H9 (cell line): ENCODE results near the gene CHMP6. TPM values are rescaled to one million over a fixed set of nuclear protein-coding genes. Genes with fewer than 3 reads are reported as not detected.

Source experiments
- DNase-seq: peaks from one replicate; pipeline ENCODE4 v3.0.0-alpha.2; 2017
- H2AFZ ChIP-seq: one replicate; pipeline ENCODE4 v1.6.1; 2013; ENCODE audit warnings: mild to moderate bottlenecking, low read length, control low read depth, moderate library complexity
- H2AK5ac ChIP-seq: 2 replicates; pipeline ENCODE4 v1.6.1; 2013; ENCODE audit warnings: low read length, control low read depth, mixed read lengths; ENCODE audit not compliant: insufficient read length
- H2BK120ac ChIP-seq: one replicate; pipeline ENCODE4 v1.6.1; 2013; ENCODE audit warnings: low read depth, mild to moderate bottlenecking, low read length, control low read depth, inconsistent platforms; ENCODE audit not compliant: poor library complexity, severe bottlenecking
- H2BK12ac ChIP-seq: 2 replicates; pipeline ENCODE4 v1.6.1; 2013; ENCODE audit warnings: low read length, control low read depth, mixed read lengths, low read depth; ENCODE audit not compliant: insufficient read length
- H2BK15ac ChIP-seq: 2 replicates; pipeline ENCODE4 v1.6.1; 2013; ENCODE audit warnings: low read depth, low read length, control low read depth
- H2BK20ac ChIP-seq: one replicate; pipeline ENCODE4 v1.6.1; 2013; ENCODE audit warnings: low read depth, mild to moderate bottlenecking, low read length, control low read depth, inconsistent platforms; ENCODE audit not compliant: poor library complexity, severe bottlenecking
- H2BK5ac ChIP-seq: 2 replicates; pipeline ENCODE4 v1.6.1; 2013; ENCODE audit warnings: low read length, control low read depth, mixed read lengths; ENCODE audit not compliant: insufficient read length
- H3K14ac ChIP-seq: 2 replicates; pipeline ENCODE4 v1.6.1; 2013; ENCODE audit warnings: low read length, control low read depth; ENCODE audit not compliant: insufficient read depth
- H3K18ac ChIP-seq: 2 replicates; pipeline ENCODE4 v1.6.1; 2013; ENCODE audit warnings: low read depth, mild to moderate bottlenecking, mixed read lengths, low read length, control low read depth; ENCODE audit not compliant: insufficient read length
- H3K23ac ChIP-seq: 2 replicates; pipeline ENCODE4 v1.6.1; 2013; ENCODE audit warnings: low read length, control low read depth, mixed read lengths, low read depth; ENCODE audit not compliant: insufficient read length
- H3K23me2 ChIP-seq: 2 replicates; pipeline ENCODE4 v1.6.1; 2013; ENCODE audit warnings: low read depth, mild to moderate bottlenecking, mixed read lengths, low read length, control low read depth; ENCODE audit not compliant: insufficient read length, poor library complexity, severe bottlenecking
- H3K27ac ChIP-seq: 2 replicates; pipeline ENCODE4 v1.5.1; 2013; ENCODE audit warnings: low read length, control low read depth, mixed read lengths, low read depth; ENCODE audit not compliant: insufficient read length
- H3K27me3 ChIP-seq: 2 replicates; pipeline ENCODE4 v1.6.1; 2013; ENCODE audit warnings: low read length, control low read depth, inconsistent platforms; ENCODE audit not compliant: insufficient read depth
- H3K4ac ChIP-seq: 2 replicates; pipeline ENCODE4 v1.6.1; 2013; ENCODE audit warnings: low read depth, mild to moderate bottlenecking, control low read depth, inconsistent platforms, low read length, moderate library complexity
- H3K4me1 ChIP-seq: 2 replicates; pipeline ENCODE4 v1.6.1; 2013; ENCODE audit warnings: low read length, control low read depth, inconsistent platforms; ENCODE audit not compliant: insufficient read depth
- H3K4me2 ChIP-seq: 2 replicates; pipeline ENCODE4 v1.6.1; 2013; ENCODE audit warnings: low read length, control low read depth, mixed read lengths; ENCODE audit not compliant: insufficient read length, insufficient read depth
- H3K56ac ChIP-seq: 2 replicates; pipeline ENCODE4 v1.6.1; 2013; ENCODE audit warnings: low read depth, mild to moderate bottlenecking, mixed read lengths, low read length, control low read depth; ENCODE audit not compliant: insufficient read length
- H3K79me1 ChIP-seq: 2 replicates; pipeline ENCODE4 v1.6.1; 2013; ENCODE audit warnings: low read depth, mild to moderate bottlenecking, moderate library complexity, low read length, control low read depth, inconsistent platforms; ENCODE audit not compliant: insufficient read depth, poor library complexity, severe bottlenecking
- H3K79me2 ChIP-seq: 2 replicates; pipeline ENCODE4 v1.6.1; 2013; ENCODE audit warnings: low read length, control low read depth, inconsistent platforms; ENCODE audit not compliant: insufficient read depth
- H3K9ac ChIP-seq: 2 replicates; pipeline ENCODE4 v1.6.1; 2013; ENCODE audit warnings: low read length, control low read depth, mixed read lengths; ENCODE audit not compliant: insufficient read length; ENCODE audit errors: extremely low read depth
- H3K9me3 ChIP-seq: one replicate; pipeline ENCODE4 v1.6.1; 2013; ENCODE audit warnings: low read depth, low read length, inconsistent platforms; ENCODE audit not compliant: control insufficient read depth
- H3T11ph ChIP-seq: one replicate; pipeline ENCODE4 v1.6.1; 2013; ENCODE audit warnings: mild to moderate bottlenecking, low read length, control low read depth, inconsistent platforms
- H4K20me1 ChIP-seq: one replicate; pipeline ENCODE4 v1.6.1; 2013; ENCODE audit not compliant: control insufficient read depth, insufficient read length, insufficient read depth
- H4K5ac ChIP-seq: 2 replicates; pipeline ENCODE4 v1.6.1; 2013; ENCODE audit warnings: low read depth, mild to moderate bottlenecking, mixed read lengths, low read length, control low read depth; ENCODE audit not compliant: insufficient read length
- H4K8ac ChIP-seq: replicated peaks from 2 replicates; pipeline ENCODE4 v1.6.1; 2013; ENCODE audit warnings: low read length, control low read depth, mixed read lengths, low read depth; ENCODE audit not compliant: insufficient read length
- H4K91ac ChIP-seq: 2 replicates; pipeline ENCODE4 v1.6.1; 2013; ENCODE audit warnings: low read depth, mild to moderate bottlenecking, moderate library complexity, mixed read lengths, low read length, control low read depth; ENCODE audit not compliant: insufficient read length
- H3K27ac Mint-ChIP-seq, 3 experiments: 2 replicates in 2 of 3; 3 replicates in 1 of 3; pipeline ENCODE4 v1.8.0; 2020 to 2021; ENCODE audit warnings: mixed read lengths in 3 of 3, mild to moderate bottlenecking in 1 of 3, moderate library complexity in 1 of 3
- H3K27me3 Mint-ChIP-seq: 2 replicates; pipeline ENCODE4 v1.8.0; 2021; ENCODE audit warnings: low read depth, mild to moderate bottlenecking, moderate library complexity, mixed read lengths
- H3K36me3 Mint-ChIP-seq, 3 experiments: 2 replicates in 2 of 3; 3 replicates in 1 of 3; pipeline ENCODE4 v1.8.0; 2020 to 2021; ENCODE audit warnings: low read depth in 3 of 3, mixed read lengths in 3 of 3; ENCODE audit not compliant: insufficient read depth in 1 of 3
- H3K4me1 Mint-ChIP-seq, 2 experiments: 2 replicates each; pipeline ENCODE4 v1.8.0; 2020; ENCODE audit warnings: mixed read lengths in 2 of 2
- H3K4me3 Mint-ChIP-seq, 2 experiments: 2 replicates in 1 of 2; 3 replicates in 1 of 2; pipeline ENCODE4 v1.8.0; 2020 to 2021; ENCODE audit warnings: mild to moderate bottlenecking in 2 of 2, mixed read lengths in 2 of 2, moderate library complexity in 1 of 2
- H3K9me3 Mint-ChIP-seq, 2 experiments: 2 replicates in 1 of 2; 3 replicates in 1 of 2; pipeline ENCODE4 v1.8.0; 2020; ENCODE audit warnings: mild to moderate bottlenecking in 2 of 2, mixed read lengths in 2 of 2, moderate library complexity in 1 of 2
- WGBS: extraction: QIAGEN DNeasy Blood & Tissue Kit; methylation state at CpG from one replicate; pipeline ENCODE4 v1.1.7; 2013; ENCODE audit warnings: missing lambda C conversion rate, low lambda C conversion rate, mixed read lengths; ENCODE audit not compliant: insufficient read length; ENCODE audit errors: extremely low coverage; 5-methylcytosine and 5-hydroxymethylcytosine counted together
- total RNA-seq: library from RNA; stranded (reverse); gene quantifications from 2 replicates; pipeline ENCODE4 v1.2.1, GENCODE V29; 2021
- TF ChIP-seq, protein P1 (sequence below): fragments of 200-600 bp; sonication (generic); conservative IDR thresholded peaks from 3 replicates; pipeline ENCODE4 v1.8.0; 2021; ENCODE audit warnings: antibody characterized with exemption, mild to moderate bottlenecking

CHMP6 gene
- total RNA-seq, 1 experiment from 2014 or later: 23.4 TPM

DNA sequence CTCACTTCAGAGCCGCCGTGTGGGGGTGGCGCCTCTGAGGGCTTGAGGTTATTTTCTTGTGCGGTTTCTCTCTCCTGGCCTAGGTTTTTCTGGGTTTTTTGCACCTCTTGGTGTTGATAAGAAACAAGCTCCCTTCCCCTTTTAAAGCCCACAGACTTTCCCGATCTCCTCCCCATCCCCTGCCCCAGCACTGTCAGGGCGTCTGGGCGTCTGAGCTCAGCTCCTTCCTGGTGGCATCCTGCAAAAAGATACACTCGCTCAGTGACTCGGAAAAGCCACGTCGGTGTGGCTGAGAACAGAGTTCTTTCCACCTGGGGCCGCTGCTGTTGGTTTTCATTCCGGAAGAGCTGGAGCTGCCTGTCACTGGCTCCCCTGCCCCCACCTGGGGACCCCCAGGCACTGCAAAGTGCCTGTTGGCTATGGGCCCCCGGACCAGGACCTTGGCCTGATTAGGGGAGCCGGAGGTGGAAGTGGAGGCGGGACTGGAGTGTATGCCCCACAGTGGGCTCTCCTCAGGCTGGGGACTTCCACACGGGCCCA lies 57.8 kb downstream of the CHMP6 start:
- DNase-seq: no peak
- H3K23me2 ChIP-seq: no peaks in the 10 kb centered on the region
- no peak overlapping the region for H3K4me3 Mint-ChIP-seq
- no peaks in the 10 kb centered on the region; a peak in 1 of 7 replicates for H3K36me3 Mint-ChIP-seq
- H3K56ac ChIP-seq: no peak overlapping the region
- H2BK15ac ChIP-seq: no peak overlapping the region
- no peak overlapping the region for H3K18ac ChIP-seq
- H4K8ac ChIP-seq: no peak overlapping the region
- TF ChIP-seq, protein P1, sequence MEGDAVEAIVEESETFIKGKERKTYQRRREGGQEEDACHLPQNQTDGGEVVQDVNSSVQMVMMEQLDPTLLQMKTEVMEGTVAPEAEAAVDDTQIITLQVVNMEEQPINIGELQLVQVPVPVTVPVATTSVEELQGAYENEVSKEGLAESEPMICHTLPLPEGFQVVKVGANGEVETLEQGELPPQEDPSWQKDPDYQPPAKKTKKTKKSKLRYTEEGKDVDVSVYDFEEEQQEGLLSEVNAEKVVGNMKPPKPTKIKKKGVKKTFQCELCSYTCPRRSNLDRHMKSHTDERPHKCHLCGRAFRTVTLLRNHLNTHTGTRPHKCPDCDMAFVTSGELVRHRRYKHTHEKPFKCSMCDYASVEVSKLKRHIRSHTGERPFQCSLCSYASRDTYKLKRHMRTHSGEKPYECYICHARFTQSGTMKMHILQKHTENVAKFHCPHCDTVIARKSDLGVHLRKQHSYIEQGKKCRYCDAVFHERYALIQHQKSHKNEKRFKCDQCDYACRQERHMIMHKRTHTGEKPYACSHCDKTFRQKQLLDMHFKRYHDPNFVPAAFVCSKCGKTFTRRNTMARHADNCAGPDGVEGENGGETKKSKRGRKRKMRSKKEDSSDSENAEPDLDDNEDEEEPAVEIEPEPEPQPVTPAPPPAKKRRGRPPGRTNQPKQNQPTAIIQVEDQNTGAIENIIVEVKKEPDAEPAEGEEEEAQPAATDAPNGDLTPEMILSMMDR: no peak
- no peaks in the 10 kb centered on the region for H3K27me3 ChIP-seq
- no peak overlapping the region for H3K4me2 ChIP-seq
- H2BK20ac ChIP-seq: no peak overlapping the region
- no peak overlapping the region for H3K23ac ChIP-seq
- peaks cover 17 to 28% of the 10 kb centered on the region in 2 experiments for H3K4me1 Mint-ChIP-seq
- no peaks in the 10 kb centered on the region for H3K9me3 Mint-ChIP-seq
- peaks cover 2% of the 10 kb centered on the region for H4K20me1 ChIP-seq
- H3T11ph ChIP-seq: no peak overlapping the region
- H2AFZ ChIP-seq: no peak overlapping the region
- H3K9ac ChIP-seq: no peak overlapping the region
- no peaks in the 10 kb centered on the region for H3K27me3 Mint-ChIP-seq
- H3K4me1 ChIP-seq: no peaks in the 10 kb centered on the region
- H4K5ac ChIP-seq: no peak overlapping the region
- WGBS: no CpG with 5 or more reads among the region's 17 CpGs
- H3K79me1 ChIP-seq: no peaks in the 10 kb centered on the region
- H3K27ac Mint-ChIP-seq: peak overlapping the region in 1 of 3 experiments; percentile 30; a peak in 1 of 7 replicates
- no peaks in the 10 kb centered on the region for H3K9me3 ChIP-seq
- H4K91ac ChIP-seq: no peak overlapping the region
- no peak overlapping the region for H2BK12ac ChIP-seq
- H2AK5ac ChIP-seq: no peak overlapping the region
- no peak overlapping the region for H3K4ac ChIP-seq
- no peak overlapping the region for H2BK120ac ChIP-seq
- peaks cover 2% of the 10 kb centered on the region; the same call in 1 of the 2 replicates for H3K79me2 ChIP-seq
- no peak overlapping the region for H2BK5ac ChIP-seq
- no peak overlapping the region for H3K27ac ChIP-seq
- no peak overlapping the region; the same call in 1 of the 2 replicates for H3K14ac ChIP-seq

Other genes with a start within 250 kb of the CHMP6 start
- gene BAIAP2, start 43.3 kb downstream of the CHMP6 start, total RNA-seq: 26.7 and 27.8 TPM in 2 replicates
- gene PVALEF, start 173.7 kb downstream of the CHMP6 start, total RNA-seq: not detected in 2 replicates
- gene AATK, start 174.4 kb downstream of the CHMP6 start, total RNA-seq: 2.3 and 2.4 TPM in 2 replicates
- gene CEP131, start 231.1 kb downstream of the CHMP6 start, total RNA-seq: 16.3 and 16.5 TPM in 2 replicates
- 36.2 and 38.8 TPM in 2 replicates for gene TEPSIN, start 247.2 kb downstream of the CHMP6 start, total RNA-seq
- gene NDUFAF8, start 247.5 kb downstream of the CHMP6 start, total RNA-seq: 53.1 and 60.1 TPM in 2 replicates